ENCODE results near the gene NRARP. TPM values are rescaled to one million over a fixed set of nuclear protein-coding genes. Genes with fewer than 3 reads are reported as not detected.

NRARP gene
- total and polyA plus RNA-seq, 2 of the 13 experiments (the other 11 are each of a cell fraction or from before 2014, with no cell fraction given): 0.22 to 0.46 TPM

GRCh38 chr9:137276473-137277328 is 25.4 kb downstream of the NRARP start (continued):
- TF ChIP-seq NFATC3 (CRISPR knock-in tag; IDR thresholded peaks at IDR 0.05) (no peak), ZNF598 (CRISPR knock-in tag; IDR thresholded peaks at IDR 0.05; ENCODE audit: borderline replicate concordance) (no peak), ZC3H4 (CRISPR knock-in tag; IDR thresholded peaks at IDR 0.05; ENCODE audit: borderline replicate concordance) (no peak), ZFYVE20 (CRISPR knock-in tag; IDR thresholded peaks at IDR 0.05; ENCODE audit: borderline replicate concordance, low read depth) (no peak), MAX (IDR thresholded peaks at IDR 0.05) (peak; percentile 79), ZBTB4 (CRISPR knock-in tag; IDR thresholded peaks at IDR 0.05; ENCODE audit: borderline replicate concordance) (peak; percentile 61; the same call in 1 of the 2 replicates), ZNF343 (CRISPR knock-in tag; IDR thresholded peaks at IDR 0.05) (no peak), ZNF749 (CRISPR knock-in tag; IDR thresholded peaks at IDR 0.05; ENCODE audit: borderline replicate concordance) (no peak; the same call in 1 of the 2 replicates), ZNF543 (CRISPR knock-in tag; IDR thresholded peaks at IDR 0.05) (peak; percentile 71; the same call in 1 of the 2 replicates), ZNF557 (CRISPR knock-in tag; IDR thresholded peaks at IDR 0.05) (no peak), ZNF230 (CRISPR knock-in tag; IDR thresholded peaks at IDR 0.05) (0 out of 2 replicates have a peak, but pooled peaks have one; percentile 74), ZNF407 (CRISPR knock-in tag; IDR thresholded peaks at IDR 0.05; ENCODE audit: not compliant biosample characterization) (no peak), HMGXB4 (CRISPR knock-in tag; IDR thresholded peaks at IDR 0.05; ENCODE audit: borderline replicate concordance in 1 of 2, low read depth in 1 of 2) (no peak)
